Bronchial epithelial cell (primary cell): Measurements from ENCODE around the gene KIAA1191. TPM values are rescaled to one million over a fixed set of nuclear protein-coding genes. Genes with fewer than 3 reads are reported as not detected.
A peak's percentile ranks its signal among the peaks of the same experiment; 100 is the strongest.

Experiments
- DNase-seq: peaks from one replicate; pipeline ENCODE4 v3.0.0-alpha.2; 2010; ENCODE audit warnings: low read depth
- FAIRE-seq: peaks from 2 replicates; lab custom pipeline; 2011; peaks lifted over from hg19 to GRCh38; lab: Jason Lieb, UNC
- H3K27me3 ChIP-seq: 2 replicates; pipeline ENCODE4 v1.5.1; 2011; ENCODE audit warnings: low read length; ENCODE audit not compliant: control insufficient read depth, insufficient read depth
- H3K36me3 ChIP-seq: 2 replicates; pipeline ENCODE4 v1.5.1; 2011; ENCODE audit warnings: low read length; ENCODE audit not compliant: control insufficient read depth, insufficient read depth
- H3K4me3 ChIP-seq: 2 replicates; pipeline ENCODE4 v1.5.1; 2011; ENCODE audit warnings: mild to moderate bottlenecking, low read depth, low read length, control low read depth
- CTCF ChIP-seq: IDR thresholded peaks from 2 replicates; pipeline ENCODE4 v1.5.1; 2011; ENCODE audit warnings: mild to moderate bottlenecking, moderate library complexity, low read length, control low read depth, inconsistent platforms; ENCODE audit not compliant: insufficient read depth, severe bottlenecking
- total RNA-seq: library from RNA; depleted of rRNA; stranded (reverse); fragments of >200 nt; gene quantifications from 2 replicates; pipeline ENCODE4 v1.2.1, GENCODE V29; 2014

Gene KIAA1191
- total RNA-seq, 1 donor from 2014 or later = 54.2 TPM

GRCh38 chr5:176373100-176373818 lies 11.7 kb upstream of the KIAA1191 start:
- no peak for TF ChIP-seq CTCF
- Histone ChIP-seq H3K36me3 (peaks cover 7% of the 10 kb centered on the region), H3K27me3 (no peaks in the 10 kb centered on the region), H3K4me3 (no peak overlapping the region)
- no peak for DNase-seq
- no peak for FAIRE-seq

- no peak overlapping the region for H3K4me3 ChIP-seq
- FAIRE-seq = no peak
- no peak for DNase-seq
- H3K36me3 ChIP-seq = peaks cover 7% of the 10 kb centered on the region
- H3K27me3 ChIP-seq = no peaks in the 10 kb centered on the region
- TF ChIP-seq CTCF = no peak
Observed at GRCh38 chr5:176371621-176372539, 10.3 kb upstream of the KIAA1191 start.

DNA sequence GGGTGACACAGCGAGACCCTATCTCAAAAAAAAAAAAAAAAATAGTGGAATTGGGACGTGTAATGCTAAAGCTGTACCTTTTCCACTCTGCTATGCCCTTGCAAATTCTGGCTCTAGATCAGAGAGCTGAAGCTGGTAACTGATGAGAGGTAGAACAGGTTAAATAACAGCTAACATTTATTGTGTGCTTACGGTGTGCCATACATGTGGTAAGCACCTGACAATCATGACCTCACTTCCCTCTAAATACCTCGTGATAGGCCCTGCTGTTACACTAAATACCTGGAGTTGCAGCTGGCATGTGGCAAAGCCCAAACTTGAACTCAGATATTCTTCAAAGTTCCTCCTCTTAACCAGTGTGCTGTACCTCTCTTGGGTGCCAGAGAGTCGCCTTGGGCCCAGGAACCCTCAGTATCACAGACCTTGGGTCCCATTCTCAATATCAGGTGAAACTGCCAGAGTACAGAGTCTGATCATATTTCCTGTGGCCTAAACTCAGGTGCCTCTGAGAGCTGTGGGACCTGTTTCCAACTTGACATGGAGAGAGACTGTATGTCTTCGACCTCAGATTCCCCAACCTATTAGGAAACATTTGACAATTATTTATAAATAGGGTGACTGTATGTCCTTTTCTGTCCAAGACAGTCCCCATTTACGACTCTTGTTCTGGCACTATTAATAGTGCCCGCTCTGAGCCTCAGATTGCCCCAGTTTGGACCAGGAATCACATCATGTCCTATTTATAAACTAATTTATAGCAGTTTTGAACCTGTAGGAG lies 8.6 kb upstream of the KIAA1191 start:
- FAIRE-seq (no peak), DNase-seq (no peak)
- Histone ChIP-seq H3K4me3 (no peak overlapping the region), H3K27me3 (no peaks in the 10 kb centered on the region), H3K36me3 (peaks cover 7% of the 10 kb centered on the region)
- no peak for TF ChIP-seq CTCF

DNA sequence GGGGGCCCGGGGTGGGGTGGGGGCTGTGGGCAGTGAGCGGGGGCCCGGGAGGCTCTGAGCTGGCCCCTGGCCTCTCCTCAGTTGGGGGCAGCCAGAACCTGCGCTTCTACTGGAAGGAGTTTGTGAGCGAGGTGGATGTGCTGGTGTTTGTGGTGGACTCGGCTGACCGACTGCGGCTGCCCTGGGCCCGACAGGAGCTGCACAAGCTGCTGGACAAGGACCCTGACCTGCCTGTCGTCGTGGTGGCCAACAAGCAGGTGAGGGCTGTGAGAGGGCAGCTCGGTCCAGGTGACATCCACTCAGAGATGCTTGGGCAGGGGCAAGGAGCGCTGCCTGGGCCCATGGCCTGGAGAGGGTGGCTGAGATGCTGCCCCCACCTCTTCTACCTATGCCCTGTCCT lies 7.2 kb upstream of the KIAA1191 start:
- no peak for TF ChIP-seq CTCF
- peaks cover 7% of the 10 kb centered on the region for H3K36me3 ChIP-seq
- DNase-seq (no peak), FAIRE-seq (no peak)
- no peaks in the 10 kb centered on the region for H3K27me3 ChIP-seq
- no peak overlapping the region for H3K4me3 ChIP-seq

DNA sequence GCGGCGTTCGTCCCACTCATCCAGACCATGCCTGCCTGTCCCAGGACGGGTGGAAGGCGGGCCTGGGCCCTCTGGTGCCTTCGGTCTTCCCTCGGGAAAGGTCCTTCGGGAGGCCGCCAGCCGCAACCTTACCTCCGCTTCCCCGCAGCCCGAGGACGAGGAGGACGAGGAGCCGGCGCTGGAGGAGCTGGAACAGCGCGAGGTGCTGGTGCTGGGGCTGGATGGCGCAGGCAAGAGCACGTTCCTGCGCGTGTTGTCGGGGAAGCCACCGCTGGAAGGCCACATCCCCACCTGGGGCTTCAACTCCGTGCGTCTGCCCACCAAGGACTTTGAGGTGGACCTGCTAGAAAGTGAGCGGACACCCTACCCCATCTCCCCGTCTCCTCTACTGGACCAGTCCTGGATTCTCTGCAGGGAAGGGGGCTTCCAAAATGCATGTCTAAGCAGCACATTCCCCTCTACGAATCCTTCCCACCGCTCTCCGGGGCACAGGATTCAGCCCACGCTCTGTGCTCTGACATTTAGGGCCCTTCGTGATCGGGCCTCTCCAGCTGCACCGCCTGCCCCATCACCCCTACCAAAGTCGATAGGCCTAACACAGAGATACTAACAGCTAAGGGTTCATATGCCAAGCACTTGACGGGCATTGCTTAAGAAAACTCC lies 4.8 kb upstream of the KIAA1191 start:
- FAIRE-seq = no peak

More for the DNA sequence above, 4.8 kb upstream of the KIAA1191 start:
- no peaks in the 10 kb centered on the region for H3K27me3 ChIP-seq
- no peak for DNase-seq
- peaks cover 5% of the 10 kb centered on the region for H3K36me3 ChIP-seq
- peak overlapping the region; percentile 70 for H3K4me3 ChIP-seq
- no peak for TF ChIP-seq CTCF
